Measurements from ENCODE around the gene RPL35A. TPM values are rescaled to one million over a fixed set of nuclear protein-coding genes. Genes with fewer than 3 reads are reported as not detected.

Gene RPL35A
- total RNA-seq, result 667 and 982 TPM in 2 replicates

GRCh38 chr3:197949778-197950676, at the start of gene RPL35A:
Gene RPL35A, plus strand, starts transcription at chr3:197950190. Its CDS starts 778 bp downstream, at chr3:197950968.

GRCh38 chr3:197959891-197960693, 10.1 kb downstream of the RPL35A start, which contains the start of gene LMLN:
Gene LMLN, plus strand, starts transcription at chr3:197960217. Its CDS starts 29 bp downstream, at chr3:197960246.

Other genes with a start within 250 kb of the RPL35A start
- 5.1 and 5.6 TPM in 2 replicates for gene RUBCN, start 213.3 kb upstream of the RPL35A start, total RNA-seq
- 48.5 and 49.2 TPM in 2 replicates for gene FYTTD1, start 200.3 kb upstream of the RPL35A start, total RNA-seq
- gene LRCH3, start 158.9 kb upstream of the RPL35A start, total RNA-seq, result 51.7 and 63.0 TPM in 2 replicates
- gene LMLN, start 10.0 kb downstream of the RPL35A start, total RNA-seq, result 2.4 and 3.3 TPM in 2 replicates

Measured in dermis lymphatic vessel endothelial cell (primary cell).